ENCODE data around the gene ATP1B4. TPM values are rescaled to one million over a fixed set of nuclear protein-coding genes. Genes with fewer than 3 reads are reported as not detected.

The ATP1B4 gene
- total and polyA plus RNA-seq, 4 donors: not detected

- TF ChIP-seq ZBTB33 (IDR thresholded peaks at IDR 0.05) (no peak), NR2F2 (IDR thresholded peaks at IDR 0.05) (no peak), GABPA (IDR thresholded peaks at IDR 0.05 in 1 of 2, conservative IDR thresholded peaks at IDR 0.05 in 1 of 2) (no peak), EGR1 (IDR thresholded peaks at IDR 0.05; ENCODE audit: low read depth in 2 of 2) (no peak), FOXA2 (IDR thresholded peaks at IDR 0.05) (no peak), JUND (IDR thresholded peaks at IDR 0.05) (no peak), RAD21 (IDR thresholded peaks at IDR 0.05) (no peak)
Measured at GRCh38 chrX:120378570-120378969, 16.7 kb downstream of the ATP1B4 start (continued).

GRCh38 chrX:120379937-120380681 is 18.2 kb downstream of the ATP1B4 start:
- Histone ChIP-seq H3K27me3 (ENCODE audit: control insufficient read depth in 4 of 4, insufficient read depth in 4 of 4, low read length in 3 of 4) (peaks cover 0 to 2% (median 0%) of the 10 kb centered on the region in 4 donors), H3K27ac (ENCODE audit: low read depth in 1 of 2, low read length in 2 of 2) (no peak overlapping the region), H3K4me1 (ENCODE audit: control insufficient read depth in 4 of 4, insufficient read depth in 4 of 4, low read length in 3 of 4) (no peaks in the 10 kb centered on the region), H3K9me3 (ENCODE audit: control insufficient read depth in 4 of 4, low read length in 3 of 4) (no peaks in the 10 kb centered on the region), H3K9ac (ENCODE audit: low read depth in 1 of 2, low read length in 2 of 2) (no peak overlapping the region), H3K36me3 (ENCODE audit: control insufficient read depth in 4 of 4, insufficient read depth in 3 of 4, low read depth in 1 of 4, low read length in 3 of 4) (no peaks in the 10 kb centered on the region), H3K4me3 (ENCODE audit: low read depth in 1 of 3, low read length in 3 of 3) (no peak overlapping the region)
- no peak for DNase-seq (ENCODE audit: low spot score)
- 63% methylated on average over 6 of the region's 6 CpGs for WGBS
- TF ChIP-seq EGR1 (IDR thresholded peaks at IDR 0.05; ENCODE audit: low read depth in 2 of 2) (no peak), ATF3 (IDR thresholded peaks at IDR 0.05) (no peak), HNF4A (conservative IDR thresholded peaks at IDR 0.05) (no peak), RXRA (IDR thresholded peaks at IDR 0.05) (no peak), FOXA1 (IDR thresholded peaks at IDR 0.05) (no peak), REST (IDR thresholded peaks at IDR 0.05) (no peak), GABPA (IDR thresholded peaks at IDR 0.05 in 1 of 2, conservative IDR thresholded peaks at IDR 0.05 in 1 of 2) (no peak), SP1 (IDR thresholded peaks at IDR 0.05) (no peak), NR2F2 (IDR thresholded peaks at IDR 0.05) (no peak), YY1 (IDR thresholded peaks at IDR 0.05) (no peak), TAF1 (conservative IDR thresholded peaks at IDR 0.05) (no peak), HNF4G (IDR thresholded peaks at IDR 0.05) (no peak), RAD21 (IDR thresholded peaks at IDR 0.05) (no peak), JUND (IDR thresholded peaks at IDR 0.05) (no peak)
- TF ChIP-seq, protein P1, sequence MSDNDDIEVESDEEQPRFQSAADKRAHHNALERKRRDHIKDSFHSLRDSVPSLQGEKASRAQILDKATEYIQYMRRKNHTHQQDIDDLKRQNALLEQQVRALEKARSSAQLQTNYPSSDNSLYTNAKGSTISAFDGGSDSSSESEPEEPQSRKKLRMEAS (IDR thresholded peaks at IDR 0.05): no peak
- TF ChIP-seq, protein P2, sequence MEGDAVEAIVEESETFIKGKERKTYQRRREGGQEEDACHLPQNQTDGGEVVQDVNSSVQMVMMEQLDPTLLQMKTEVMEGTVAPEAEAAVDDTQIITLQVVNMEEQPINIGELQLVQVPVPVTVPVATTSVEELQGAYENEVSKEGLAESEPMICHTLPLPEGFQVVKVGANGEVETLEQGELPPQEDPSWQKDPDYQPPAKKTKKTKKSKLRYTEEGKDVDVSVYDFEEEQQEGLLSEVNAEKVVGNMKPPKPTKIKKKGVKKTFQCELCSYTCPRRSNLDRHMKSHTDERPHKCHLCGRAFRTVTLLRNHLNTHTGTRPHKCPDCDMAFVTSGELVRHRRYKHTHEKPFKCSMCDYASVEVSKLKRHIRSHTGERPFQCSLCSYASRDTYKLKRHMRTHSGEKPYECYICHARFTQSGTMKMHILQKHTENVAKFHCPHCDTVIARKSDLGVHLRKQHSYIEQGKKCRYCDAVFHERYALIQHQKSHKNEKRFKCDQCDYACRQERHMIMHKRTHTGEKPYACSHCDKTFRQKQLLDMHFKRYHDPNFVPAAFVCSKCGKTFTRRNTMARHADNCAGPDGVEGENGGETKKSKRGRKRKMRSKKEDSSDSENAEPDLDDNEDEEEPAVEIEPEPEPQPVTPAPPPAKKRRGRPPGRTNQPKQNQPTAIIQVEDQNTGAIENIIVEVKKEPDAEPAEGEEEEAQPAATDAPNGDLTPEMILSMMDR (IDR thresholded peaks at IDR 0.05; ENCODE audit: low read depth, low read length, missing input control): no peak

Data from liver (tissue), 9 donors.